HepG2 (cell line): ENCODE data around the gene TIMM10. TPM values are rescaled to one million over a fixed set of nuclear protein-coding genes. Genes with fewer than 3 reads are reported as not detected.

Experiments used
- ATAC-seq: fragments of 200-7000 bp; cut with Tn5 transposase; 3 replicates; pipeline ENCODE4 v1.9.1; 2020; ENCODE audit warnings: mild to moderate bottlenecking, moderate library complexity
- BruUV-seq: library from RNA; stranded (reverse); fragments of 400-500 nt; replicated peaks from 2 replicates; lab custom pipeline; 2021; lab: Mats Ljungman, UMichigan
- CTCF ChIA-PET: fragments of 300-600 bp; formaldehyde crosslinking; extraction: SDS; loops from one replicate; lab custom pipeline; 2021; ENCODE audit warnings: low total read pairs, inconsistent platforms, low intra/inter-chr PET ratio; lab: Yijun Ruan, JAX
- POLR2A ChIA-PET: fragments of 350-600 bp; sonication (Branson Sonifier 250); formaldehyde crosslinking; loops from one replicate; lab custom pipeline; 2020; ENCODE audit warnings: antibody characterized with exemption, inconsistent platforms; lab: Yijun Ruan, JAX
- DNase-seq: peaks from one replicate; pipeline ENCODE4 v3.0.0-alpha.2; 2015; ENCODE audit warnings: low spot score
- FAIRE-seq: peaks from 3 replicates; lab custom pipeline; 2011; peaks lifted over from hg19 to GRCh38; lab: Jason Lieb, UNC
- H2AFZ ChIP-seq: one replicate; pipeline ENCODE4 v1.6.1; 2011; ENCODE audit warnings: low read length, inconsistent platforms
- H3K27ac ChIP-seq: fragments of 300-600 bp; 3 replicates; pipeline ENCODE4 v1.8.0; 2011; ENCODE audit warnings: mixed run types, mild to moderate bottlenecking, mixed read lengths, low read length, inconsistent platforms; ENCODE audit not compliant: insufficient read depth; ENCODE audit errors: extremely low read length
- H3K27me3 ChIP-seq, 2 experiments: fragments of 200-600 bp in 1 of 2; 2 replicates in 1 of 2; 3 replicates in 1 of 2; pipeline versions ENCODE4 v1.6.0 to v1.8.0; 2011; ENCODE audit warnings: low read length in 2 of 2, mild to moderate bottlenecking in 2 of 2, moderate library complexity in 2 of 2, inconsistent platforms in 1 of 2; ENCODE audit not compliant: insufficient read depth in 2 of 2, control insufficient read depth in 1 of 2
- H3K36me3 ChIP-seq, 2 experiments: fragments of 200-600 bp in 1 of 2; replicated peaks in 1 of 2; 2 replicates in 1 of 2; 3 replicates in 1 of 2; pipeline versions ENCODE4 v1.5.1 to v1.8.0; 2011; ENCODE audit warnings: low read length in 2 of 2, inconsistent platforms in 1 of 2; ENCODE audit not compliant: insufficient read depth in 2 of 2, control insufficient read depth in 1 of 2
- H3K4me1 ChIP-seq: 2 replicates; pipeline ENCODE4 v1.5.1; 2012; ENCODE audit warnings: low read length, inconsistent platforms; ENCODE audit not compliant: insufficient read depth
- H3K4me2 ChIP-seq: 2 replicates; pipeline ENCODE4 v1.6.0; 2011; ENCODE audit warnings: low read depth, low read length, inconsistent platforms
- H3K4me3 ChIP-seq, 3 experiments: fragments of 200-600 bp in 1 of 3; sonication (generic), shearing (Covaris generic) in 1 of 3; replicated peaks in 1 of 3; 2 replicates each; pipeline ENCODE4 v1.5.1; 2011 to 2016; ENCODE audit warnings: low read length in 3 of 3, inconsistent platforms in 2 of 3, low read depth in 2 of 3, mild to moderate bottlenecking in 2 of 3, control low read depth in 1 of 3, mixed read lengths in 1 of 3; ENCODE audit not compliant: insufficient read depth in 1 of 3
- H3K79me2 ChIP-seq: one replicate; pipeline ENCODE4 v1.6.1; 2011; ENCODE audit warnings: low read length, inconsistent platforms; ENCODE audit not compliant: insufficient read depth
- H3K9ac ChIP-seq: 2 replicates; pipeline ENCODE4 v1.6.0; 2011; ENCODE audit warnings: mild to moderate bottlenecking, low read depth, low read length, inconsistent platforms; ENCODE audit not compliant: insufficient read depth
- H3K9me3 ChIP-seq: 2 replicates; pipeline ENCODE4 v1.5.1; 2012; ENCODE audit warnings: mild to moderate bottlenecking, low read length
- H4K20me1 ChIP-seq: 2 replicates; pipeline ENCODE4 v1.6.0; 2011; ENCODE audit warnings: inconsistent platforms, mild to moderate bottlenecking, low read length, moderate library complexity; ENCODE audit not compliant: insufficient read depth
- DNMT3B ChIP-seq: conservative IDR thresholded peaks from 2 replicates; pipeline ENCODE4 v1.6.1; 2016; ENCODE audit warnings: missing biosample characterization, control low read depth
- HDAC2 ChIP-seq: sonication (generic); formaldehyde crosslinking; IDR thresholded peaks from 2 replicates; pipeline ENCODE4 v1.4.0; 2020; ENCODE audit warnings: missing genetic modification reagents
- HDAC6 ChIP-seq: fragments of 200-600 bp; sonication (generic); IDR thresholded peaks from 2 replicates; pipeline ENCODE4 v1.7.0; 2017; ENCODE audit warnings: mild to moderate bottlenecking, antibody characterized with exemption, low read length, low read depth
- RBFOX2 ChIP-seq: fragments of 200-400 bp; formaldehyde crosslinking; IDR thresholded peaks from 2 replicates; pipeline ENCODE4 v1.6.1; 2017; ENCODE audit warnings: low read depth, mild to moderate bottlenecking, low read length
- SMAD9 ChIP-seq: sonication (generic); formaldehyde crosslinking; IDR thresholded peaks from 2 replicates; pipeline ENCODE4 v1.5.1; 2020; ENCODE audit warnings: mild to moderate bottlenecking, missing genetic modification reagents
- SRY ChIP-seq: sonication (generic); formaldehyde crosslinking; IDR thresholded peaks from 2 replicates; pipeline ENCODE4 v1.8.0; 2022; ENCODE audit warnings: mild to moderate bottlenecking, missing genetic modification reagents
- TBL1XR1 ChIP-seq: fragments of 150-350 bp; IDR thresholded peaks from 2 replicates; pipeline ENCODE4 v1.6.1; 2014; ENCODE audit warnings: borderline replicate concordance, low read length; ENCODE audit not compliant: partially characterized antibody
- TRIM24 ChIP-seq: sonication (generic); formaldehyde crosslinking; IDR thresholded peaks from 2 replicates; pipeline ENCODE4 v1.8.0; 2022; ENCODE audit warnings: mild to moderate bottlenecking, missing genetic modification reagents
- ZNF556 ChIP-seq: sonication (generic); formaldehyde crosslinking; IDR thresholded peaks from 2 replicates; pipeline ENCODE4 v1.4.0; 2020; ENCODE audit warnings: mild to moderate bottlenecking, missing genetic modification reagents, borderline replicate concordance
- ZNF724P ChIP-seq: sonication (generic); formaldehyde crosslinking; IDR thresholded peaks from 2 replicates; pipeline ENCODE4 v1.8.0; 2022; ENCODE audit warnings: missing genetic modification reagents, borderline replicate concordance
- WGBS: methylation state at CpG from one replicate; pipeline ENCODE4 v1.1.6; 2017; ENCODE audit warnings: low lambda C conversion rate; 5-methylcytosine and 5-hydroxymethylcytosine counted together
- in situ Hi-C: cut with HindIII; loops from 2 replicates; pipeline ENCODE4 v1.10.0; 2017; ENCODE audit warnings: low pct_unique_long_range_greater_than_20kb; ENCODE audit not compliant: extremely low pct_ligation_motif_present
- intact Hi-C: fragments of 100-400 bp; cut with micrococcal nuclease; formaldehyde crosslinking; loops from one replicate; pipeline ENCODE4 v1.10.0; 2022; ENCODE audit not compliant: unreplicated experiment
- polyA plus RNA-seq, 8 experiments: library from polyadenylated mRNA; depleted of rRNA in 3 of 8; stranded (reverse) in 7 of 8; unstranded in 1 of 8; fragments of >200 nt; fragmentation: Illumina TruSeq in 4 of 8; extraction: Trizol in 4 of 8; gene quantifications; 2 replicates each; pipeline versions ENCODE4 v1.2.1 to v1.2.3, GENCODE V29; 2011 to 2016; ENCODE audit warnings: low read depth in 4 of 8, missing spikeins in 1 of 8, mixed read lengths in 1 of 8; ENCODE audit not compliant: insufficient read depth in 1 of 8
- total RNA-seq, 5 experiments: library from RNA; depleted of rRNA; stranded (reverse); fragments of >200 nt; fragmentation: Illumina TruSeq; extraction: Trizol; gene quantifications; 2 replicates each; pipeline ENCODE4 v1.2.3, GENCODE V29; 2016; ENCODE audit warnings: low read depth in 1 of 5
- TF ChIP-seq, protein P1 (sequence below): IDR thresholded peaks from 2 replicates; pipeline ENCODE4 v1.6.1; 2016; ENCODE audit warnings: low read depth, borderline replicate concordance
- TF ChIP-seq, protein P2 (sequence below): IDR thresholded peaks from 2 replicates; pipeline ENCODE4 v1.6.1; 2016; ENCODE audit warnings: missing genetic modification reagents, missing compliant biosample characterization
- TF ChIP-seq, protein P3 (sequence below), 2 experiments: sonication (generic) in 1 of 2; formaldehyde crosslinking in 1 of 2; IDR thresholded peaks; 2 replicates each; pipeline versions ENCODE4 v1.4.0 to v1.6.1; 2018 to 2020; ENCODE audit warnings: missing genetic modification reagents in 2 of 2, borderline replicate concordance in 1 of 2, low read depth in 1 of 2, mild to moderate bottlenecking in 1 of 2, missing biosample characterization in 1 of 2
- TF ChIP-seq, protein P4 (sequence below): sonication (generic); formaldehyde crosslinking; IDR thresholded peaks from 2 replicates; pipeline ENCODE4 v1.4.0; 2020; ENCODE audit warnings: missing genetic modification reagents
- TF ChIP-seq, protein P5 (sequence below): sonication (generic); formaldehyde crosslinking; IDR thresholded peaks from 2 replicates; pipeline ENCODE4 v1.5.0; 2020; ENCODE audit warnings: missing genetic modification reagents

Gene TIMM10
- total and polyA plus RNA-seq, 2 of the 13 experiments (the other 11 are each of a cell fraction or from before 2014, with no cell fraction given), result 67.8 to 82.2 TPM

DNA sequence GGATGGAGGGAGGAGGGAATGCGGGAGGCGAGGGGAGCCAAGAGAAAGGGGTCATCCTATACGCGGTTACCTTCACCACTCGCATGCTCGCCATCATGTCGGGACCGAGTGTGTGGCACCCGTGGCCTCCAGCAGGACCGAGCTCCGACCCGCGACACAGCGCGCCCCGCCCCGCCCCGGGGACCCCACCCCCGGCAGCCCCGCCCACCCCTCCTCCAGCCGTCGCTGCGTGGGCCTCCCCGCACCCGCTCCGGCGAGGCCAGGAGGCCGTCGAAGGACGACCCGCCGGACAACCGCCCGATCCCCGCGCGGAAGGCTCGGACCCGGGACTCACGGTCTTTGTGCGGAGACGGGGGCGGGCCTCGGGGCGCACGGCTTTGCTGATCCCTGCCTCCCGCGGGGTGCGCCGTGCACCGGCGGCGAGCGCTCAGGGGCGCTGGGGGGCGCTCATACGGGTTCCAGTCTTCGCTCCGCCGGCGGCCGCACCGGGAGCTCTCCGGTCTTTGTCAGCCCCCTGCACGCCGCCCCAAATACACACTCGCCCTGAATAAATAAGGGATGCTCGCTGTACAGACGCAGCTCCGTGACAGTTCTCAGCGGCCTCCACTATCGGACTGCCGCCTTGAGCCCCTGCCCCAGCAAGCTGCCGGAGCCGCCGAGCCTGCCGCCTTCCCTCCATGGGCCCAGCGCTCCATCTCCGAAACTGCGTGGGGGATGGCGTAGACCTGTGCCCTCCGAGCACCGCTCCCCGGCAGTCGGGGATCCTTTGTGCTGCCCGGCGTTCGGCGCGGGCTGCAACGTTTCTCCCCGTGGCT, 37.2 kb upstream of the TIMM10 start, which contains the start of gene UBE2L6:
TSS of gene UBE2L6 (minus strand) at position 158 of the 815 bp plus-strand sequence. CDS start at position 97, 61 bp downstream.
- H2AFZ ChIP-seq, result peak within 1 kb of the TSS; percentile 95
- 0% methylated on average over 4 of the region's 92 CpGs for WGBS
- H3K27ac ChIP-seq, result peak within 1 kb of the TSS; percentile 40
- peak within 1 kb of the TSS; percentile 98 for H3K4me2 ChIP-seq
- H3K27me3 ChIP-seq, result no peaks in the 10 kb centered on the region; a peak in 1 of 5 replicates
- ATAC-seq, result peak; percentile 89
- peak within 1 kb of the TSS; percentile 65 for H3K9ac ChIP-seq
- H3K4me1 ChIP-seq, result peaks cover 24% of the 10 kb centered on the region
- no peak for FAIRE-seq
- intact Hi-C loops, result loop anchor here (1.0 kb wide), 2 partner anchors 77 to 110 kb away; no protein-coding TSS in a partner anchor
- in situ Hi-C loops, result loop anchor here (5.0 to 10.0 kb wide), 3 partner anchors 75 to 947 kb away; no protein-coding TSS in a partner anchor
- no peak for DNase-seq
- H3K9me3 ChIP-seq, result no peaks in the 10 kb centered on the region
- ChIA-PET POLR2A (interaction anchor here (0.6 to 1.9 kb wide), 6 partner anchors 16 to 1010 kb away, joined by 3 to 23 read pairs (median 6); partner anchors contain the start of gene SERPING1), CTCF (interaction anchor here (4.5 kb wide), 1 partner anchor 74 kb away, joined by 79 read pairs; no protein-coding TSS in a partner anchor)
- no peaks in the 10 kb centered on the region for H3K79me2 ChIP-seq
- no peaks in the 10 kb centered on the region for H4K20me1 ChIP-seq
- no peaks in the 10 kb centered on the region for H3K36me3 ChIP-seq
- no TSS peak for BruUV-seq
- H3K4me3 ChIP-seq, result peak within 1 kb of the TSS; percentile 82 to 98 (median 84)
- TF ChIP-seq, protein P1, sequence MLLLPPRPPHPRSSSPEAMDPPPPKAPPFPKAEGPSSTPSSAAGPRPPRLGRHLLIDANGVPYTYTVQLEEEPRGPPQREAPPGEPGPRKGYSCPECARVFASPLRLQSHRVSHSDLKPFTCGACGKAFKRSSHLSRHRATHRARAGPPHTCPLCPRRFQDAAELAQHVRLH (CRISPR knock-in tag), result peak; percentile 48; the same call in 1 of the 2 replicates
- TF ChIP-seq ZNF556 (CRISPR knock-in tag) (no peak), HDAC2 (CRISPR knock-in tag) (no peak), ZNF724P (no peak), DNMT3B (CRISPR knock-in tag) (0 out of 2 replicates have a peak, but pooled peaks have one; percentile 9), TBL1XR1 (no peak), HDAC6 (no peak), RBFOX2 (no peak), TRIM24 (CRISPR knock-in tag) (no peak), SMAD9 (CRISPR knock-in tag) (no peak), SRY (CRISPR knock-in tag) (0 out of 2 replicates have a peak, but pooled peaks have one; percentile 17)
- TF ChIP-seq, protein P2, sequence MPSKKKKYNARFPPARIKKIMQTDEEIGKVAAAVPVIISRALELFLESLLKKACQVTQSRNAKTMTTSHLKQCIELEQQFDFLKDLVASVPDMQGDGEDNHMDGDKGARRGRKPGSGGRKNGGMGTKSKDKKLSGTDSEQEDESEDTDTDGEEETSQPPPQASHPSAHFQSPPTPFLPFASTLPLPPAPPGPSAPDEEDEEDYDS (CRISPR knock-in tag), result no peak
- TF ChIP-seq, protein P3, sequence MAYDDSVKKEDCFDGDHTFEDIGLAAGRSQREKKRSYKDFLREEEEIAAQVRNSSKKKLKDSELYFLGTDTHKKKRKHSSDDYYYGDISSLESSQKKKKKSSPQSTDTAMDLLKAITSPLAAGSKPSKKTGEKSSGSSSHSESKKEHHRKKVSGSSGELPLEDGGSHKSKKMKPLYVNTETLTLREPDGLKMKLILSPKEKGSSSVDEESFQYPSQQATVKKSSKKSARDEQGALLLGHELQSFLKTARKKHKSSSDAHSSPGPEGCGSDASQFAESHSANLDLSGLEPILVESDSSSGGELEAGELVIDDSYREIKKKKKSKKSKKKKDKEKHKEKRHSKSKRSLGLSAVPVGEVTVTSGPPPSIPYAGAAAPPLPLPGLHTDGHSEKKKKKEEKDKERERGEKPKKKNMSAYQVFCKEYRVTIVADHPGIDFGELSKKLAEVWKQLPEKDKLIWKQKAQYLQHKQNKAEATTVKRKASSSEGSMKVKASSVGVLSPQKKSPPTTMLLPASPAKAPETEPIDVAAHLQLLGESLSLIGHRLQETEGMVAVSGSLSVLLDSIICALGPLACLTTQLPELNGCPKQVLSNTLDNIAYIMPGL (CRISPR knock-in tag; IDR thresholded peaks at IDR 0.05; ENCODE audit: borderline replicate concordance in 1 of 2, low read depth in 1 of 2), result peak; percentile 97 to 98
- TF ChIP-seq, protein P4, sequence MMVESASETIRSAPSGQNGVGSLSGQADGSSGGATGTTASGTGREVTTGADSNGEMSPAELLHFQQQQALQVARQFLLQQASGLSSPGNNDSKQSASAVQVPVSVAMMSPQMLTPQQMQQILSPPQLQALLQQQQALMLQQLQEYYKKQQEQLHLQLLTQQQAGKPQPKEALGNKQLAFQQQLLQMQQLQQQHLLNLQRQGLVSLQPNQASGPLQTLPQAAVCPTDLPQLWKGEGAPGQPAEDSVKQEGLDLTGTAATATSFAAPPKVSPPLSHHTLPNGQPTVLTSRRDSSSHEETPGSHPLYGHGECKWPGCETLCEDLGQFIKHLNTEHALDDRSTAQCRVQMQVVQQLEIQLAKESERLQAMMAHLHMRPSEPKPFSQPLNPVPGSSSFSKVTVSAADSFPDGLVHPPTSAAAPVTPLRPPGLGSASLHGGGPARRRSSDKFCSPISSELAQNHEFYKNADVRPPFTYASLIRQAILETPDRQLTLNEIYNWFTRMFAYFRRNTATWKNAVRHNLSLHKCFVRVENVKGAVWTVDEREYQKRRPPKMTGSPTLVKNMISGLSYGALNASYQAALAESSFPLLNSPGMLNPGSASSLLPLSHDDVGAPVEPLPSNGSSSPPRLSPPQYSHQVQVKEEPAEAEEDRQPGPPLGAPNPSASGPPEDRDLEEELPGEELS (CRISPR knock-in tag), result no peak; the same call in 1 of the 2 replicates
- TF ChIP-seq, protein P5, sequence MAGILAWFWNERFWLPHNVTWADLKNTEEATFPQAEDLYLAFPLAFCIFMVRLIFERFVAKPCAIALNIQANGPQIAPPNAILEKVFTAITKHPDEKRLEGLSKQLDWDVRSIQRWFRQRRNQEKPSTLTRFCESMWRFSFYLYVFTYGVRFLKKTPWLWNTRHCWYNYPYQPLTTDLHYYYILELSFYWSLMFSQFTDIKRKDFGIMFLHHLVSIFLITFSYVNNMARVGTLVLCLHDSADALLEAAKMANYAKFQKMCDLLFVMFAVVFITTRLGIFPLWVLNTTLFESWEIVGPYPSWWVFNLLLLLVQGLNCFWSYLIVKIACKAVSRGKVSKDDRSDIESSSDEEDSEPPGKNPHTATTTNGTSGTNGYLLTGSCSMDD (CRISPR knock-in tag), result no peak
